DND-41 (cell line): ENCODE data around the gene FCAMR.

Experiments
- ATAC-seq: fragments of 200-7000 bp; cut with Tn5 transposase; 3 replicates; pipeline ENCODE4 v1.9.1; 2021; ENCODE audit warnings: low read depth; ENCODE audit not compliant: insufficient read depth
- DNase-seq: peaks from one replicate; pipeline ENCODE4 v3.0.0-alpha.2; 2020
- H2AFZ ChIP-seq: 2 replicates; pipeline ENCODE4 v1.6.0; 2012; ENCODE audit warnings: low read depth, low read length
- H3K27ac ChIP-seq: 2 replicates; pipeline ENCODE4 v1.5.1; 2012; ENCODE audit warnings: low read length, inconsistent platforms
- H3K27me3 ChIP-seq: fragments of 200-600 bp; sonication (generic); 2 replicates; pipeline ENCODE4 v1.6.0; 2012; ENCODE audit warnings: low read length, mild to moderate bottlenecking, inconsistent platforms; ENCODE audit not compliant: insufficient read depth, poor library complexity
- H3K36me3 ChIP-seq: 2 replicates; pipeline ENCODE4 v1.5.1; 2012; ENCODE audit warnings: low read length, inconsistent platforms; ENCODE audit not compliant: insufficient read depth
- H3K4me1 ChIP-seq: 2 replicates; pipeline ENCODE4 v1.5.1; 2012; ENCODE audit warnings: mild to moderate bottlenecking, low read length; ENCODE audit not compliant: insufficient read depth
- H3K4me2 ChIP-seq: 2 replicates; pipeline ENCODE4 v1.6.0; 2012; ENCODE audit warnings: mild to moderate bottlenecking, moderate library complexity, low read length, inconsistent platforms; ENCODE audit not compliant: insufficient read depth
- H3K4me3 ChIP-seq, 2 experiments: fragments of 200-600 bp in 1 of 2; shearing (Covaris generic) in 1 of 2; 2 replicates each; pipeline ENCODE4 v1.5.1; 2012 to 2016; ENCODE audit warnings: inconsistent platforms in 2 of 2, low read length in 2 of 2, mild to moderate bottlenecking in 2 of 2, low read depth in 1 of 2, moderate library complexity in 1 of 2
- H3K79me2 ChIP-seq: 2 replicates; pipeline ENCODE4 v1.6.0; 2012; ENCODE audit warnings: low read length, inconsistent platforms; ENCODE audit not compliant: insufficient read depth
- H3K9ac ChIP-seq: 2 replicates; pipeline ENCODE4 v1.6.0; 2012; ENCODE audit warnings: low read depth, mild to moderate bottlenecking, inconsistent platforms, low read length, moderate library complexity
- H3K9me3 ChIP-seq: 2 replicates; pipeline ENCODE4 v1.5.1; 2012; ENCODE audit warnings: low read length, moderate library complexity, mild to moderate bottlenecking, inconsistent platforms; ENCODE audit not compliant: insufficient read depth, severe bottlenecking
- H4K20me1 ChIP-seq: 2 replicates; pipeline ENCODE4 v1.6.0; 2012; ENCODE audit warnings: low read length; ENCODE audit not compliant: insufficient read depth
- EZH2 ChIP-seq: IDR thresholded peaks from 3 replicates; pipeline ENCODE4 v1.6.1; 2012; ENCODE audit warnings: borderline replicate concordance, low read depth, mild to moderate bottlenecking, moderate library complexity, low read length, inconsistent platforms; ENCODE audit not compliant: severe bottlenecking
- TF ChIP-seq, protein P1 (sequence below): IDR thresholded peaks from 2 replicates; pipeline ENCODE4 v1.5.1; 2012; ENCODE audit warnings: borderline replicate concordance, low read length, moderate library complexity, mild to moderate bottlenecking; ENCODE audit not compliant: poor library complexity, severe bottlenecking; ENCODE audit errors: extremely low read depth

Gene FCAMR

DNA sequence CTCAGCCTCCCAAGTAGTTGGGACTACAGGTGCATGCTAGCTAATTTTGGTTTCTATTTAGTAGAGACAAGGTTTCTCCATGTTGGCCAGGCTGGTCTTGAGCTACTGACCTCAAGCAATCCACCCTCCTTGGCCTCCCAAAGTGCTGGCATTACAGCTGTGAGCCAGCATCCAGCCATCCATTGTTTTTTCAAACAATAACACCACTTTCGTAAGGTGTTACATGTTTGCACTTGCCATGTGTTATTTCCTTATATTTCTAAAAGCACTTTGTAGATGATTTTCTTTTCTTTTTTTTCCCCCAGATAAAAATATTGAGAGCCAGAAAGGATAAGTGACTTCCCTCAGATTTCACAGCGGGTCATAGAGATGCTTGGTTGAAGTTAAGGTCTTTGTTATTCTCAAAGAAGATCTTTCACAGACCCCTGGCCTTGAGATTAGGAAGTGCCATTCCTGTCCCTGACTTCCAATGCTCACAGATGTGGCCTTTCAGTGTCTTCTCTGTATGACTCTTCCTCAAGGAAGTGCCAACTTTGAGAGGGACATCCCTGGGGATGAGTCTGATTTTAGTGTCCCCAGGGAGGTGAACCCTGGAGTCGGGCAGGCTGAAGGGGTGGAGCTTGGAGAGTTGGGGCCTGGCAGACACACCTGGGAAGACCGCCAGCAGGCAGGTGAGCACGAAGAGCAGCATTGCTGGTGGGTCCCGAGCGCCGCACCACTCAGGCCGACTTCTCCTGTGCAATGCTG, 30.2 kb downstream of the FCAMR start:
- Histone ChIP-seq H3K36me3 (no peaks in the 10 kb centered on the region), H3K9me3 (no peaks in the 10 kb centered on the region), H3K4me1 (no peaks in the 10 kb centered on the region), H3K27ac (no peak overlapping the region), H3K27me3 (no peaks in the 10 kb centered on the region), H3K9ac (no peak overlapping the region), H3K4me2 (no peak overlapping the region), H4K20me1 (no peaks in the 10 kb centered on the region), H3K4me3 (no peak overlapping the region), H3K79me2 (no peaks in the 10 kb centered on the region), H2AFZ (no peak overlapping the region)
- no peak for ATAC-seq
- TF ChIP-seq, protein P1, sequence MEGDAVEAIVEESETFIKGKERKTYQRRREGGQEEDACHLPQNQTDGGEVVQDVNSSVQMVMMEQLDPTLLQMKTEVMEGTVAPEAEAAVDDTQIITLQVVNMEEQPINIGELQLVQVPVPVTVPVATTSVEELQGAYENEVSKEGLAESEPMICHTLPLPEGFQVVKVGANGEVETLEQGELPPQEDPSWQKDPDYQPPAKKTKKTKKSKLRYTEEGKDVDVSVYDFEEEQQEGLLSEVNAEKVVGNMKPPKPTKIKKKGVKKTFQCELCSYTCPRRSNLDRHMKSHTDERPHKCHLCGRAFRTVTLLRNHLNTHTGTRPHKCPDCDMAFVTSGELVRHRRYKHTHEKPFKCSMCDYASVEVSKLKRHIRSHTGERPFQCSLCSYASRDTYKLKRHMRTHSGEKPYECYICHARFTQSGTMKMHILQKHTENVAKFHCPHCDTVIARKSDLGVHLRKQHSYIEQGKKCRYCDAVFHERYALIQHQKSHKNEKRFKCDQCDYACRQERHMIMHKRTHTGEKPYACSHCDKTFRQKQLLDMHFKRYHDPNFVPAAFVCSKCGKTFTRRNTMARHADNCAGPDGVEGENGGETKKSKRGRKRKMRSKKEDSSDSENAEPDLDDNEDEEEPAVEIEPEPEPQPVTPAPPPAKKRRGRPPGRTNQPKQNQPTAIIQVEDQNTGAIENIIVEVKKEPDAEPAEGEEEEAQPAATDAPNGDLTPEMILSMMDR = no peak
- TF ChIP-seq EZH2 = no peak
- DNase-seq = no peak

- H3K79me2 ChIP-seq = no peaks in the 10 kb centered on the region
- no peaks in the 10 kb centered on the region for H3K27me3 ChIP-seq
- DNase-seq (no peak), ATAC-seq (no peak)
- H2AFZ ChIP-seq = no peak overlapping the region
- H3K27ac ChIP-seq = no peak overlapping the region
- no peaks in the 10 kb centered on the region for H3K36me3 ChIP-seq
- H4K20me1 ChIP-seq = no peaks in the 10 kb centered on the region
- no peak overlapping the region for H3K4me2 ChIP-seq
- TF ChIP-seq EZH2 = no peak
- TF ChIP-seq, protein P1 = no peak
- H3K4me3 ChIP-seq = no peak overlapping the region
- H3K9me3 ChIP-seq = no peaks in the 10 kb centered on the region
- H3K4me1 ChIP-seq = no peaks in the 10 kb centered on the region
- no peak overlapping the region for H3K9ac ChIP-seq
Observed at GRCh38 chr1:206939131-206939530, 31.1 kb downstream of the FCAMR start.

DNA sequence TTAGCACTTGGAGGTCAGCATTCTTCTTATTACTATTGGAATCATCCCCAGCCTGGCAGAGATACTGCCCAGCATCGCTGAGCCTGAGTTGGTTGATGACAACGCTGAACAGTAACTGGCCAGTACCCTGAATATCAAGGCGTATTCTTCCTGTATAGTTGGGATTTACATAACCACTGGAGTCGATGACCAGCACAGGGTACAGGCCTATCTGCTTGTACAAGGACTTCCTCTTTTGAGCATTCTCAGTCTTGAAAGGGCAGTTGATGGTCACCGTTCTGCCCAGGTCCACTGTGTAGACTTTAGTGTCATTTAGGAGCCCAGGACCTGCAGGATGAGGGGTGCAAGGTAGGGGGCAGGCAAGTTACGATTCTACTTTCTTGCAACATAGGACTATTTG, 32.8 kb downstream of the FCAMR start:
- DNase-seq (no peak), ATAC-seq (no peak)
- H3K4me2 ChIP-seq = no peak overlapping the region
- no peaks in the 10 kb centered on the region for H3K4me1 ChIP-seq
- no peak overlapping the region for H3K27ac ChIP-seq
- H3K79me2 ChIP-seq = no peaks in the 10 kb centered on the region
- no peak overlapping the region for H3K9ac ChIP-seq
- no peak overlapping the region for H3K4me3 ChIP-seq
- H3K9me3 ChIP-seq = no peaks in the 10 kb centered on the region
- TF ChIP-seq, protein P1 = peak; percentile 10
- no peak for TF ChIP-seq EZH2
- H4K20me1 ChIP-seq = no peaks in the 10 kb centered on the region
- H2AFZ ChIP-seq = no peak overlapping the region
- no peaks in the 10 kb centered on the region for H3K36me3 ChIP-seq
- H3K27me3 ChIP-seq = no peaks in the 10 kb centered on the region
